ENCODE results near the gene GKN2.

The GKN2 gene

DNA sequence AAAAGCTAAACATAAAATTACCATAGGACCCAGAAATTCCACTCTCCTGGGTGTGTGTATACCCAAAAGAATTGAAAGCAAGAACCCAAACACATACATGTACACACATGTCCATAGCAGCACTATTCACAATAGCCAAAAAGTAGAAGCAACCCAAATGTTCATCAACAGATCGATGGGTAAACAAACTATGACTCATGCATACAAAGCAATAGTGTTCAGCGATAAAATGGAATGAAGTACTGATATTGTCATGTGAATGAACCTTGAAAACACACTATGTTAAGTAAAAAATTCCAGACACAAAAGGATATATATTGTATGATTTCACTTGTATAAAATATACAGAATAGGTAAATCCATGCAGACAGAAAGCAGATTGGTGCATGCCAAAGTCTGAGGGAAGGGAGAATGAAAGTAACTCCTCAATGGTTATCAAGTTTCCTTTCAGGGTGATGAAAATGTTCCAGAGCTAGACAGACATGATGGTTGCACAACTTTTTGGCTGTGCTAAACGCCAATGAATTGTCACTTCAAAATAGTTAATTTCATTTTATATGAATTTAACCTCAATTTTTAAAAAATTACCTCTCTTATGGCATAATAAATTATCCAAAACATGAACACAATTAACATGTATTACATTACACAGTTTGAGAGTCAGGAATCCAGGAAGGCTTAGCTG, 35.5 kb downstream of the GKN2 start:
- WGBS: 100% methylated on average over 2 of the region's 3 CpGs
- no peaks in the 10 kb centered on the region for H3K4me1 ChIP-seq (ENCODE audit: insufficient read depth, low read length)

GRCh38 chr2:68916226-68916625, 36.5 kb downstream of the GKN2 start:
- Histone ChIP-seq H3K4me1 (ENCODE audit: insufficient read depth, low read length) (peaks cover 8% of the 10 kb centered on the region), H3K27me3 (ENCODE audit: insufficient read depth, low read length) (no peaks in the 10 kb centered on the region), H3K9me3 (ENCODE audit: insufficient read depth, low read depth, low read length) (no peaks in the 10 kb centered on the region), H3K27ac (ENCODE audit: low read depth, low read length) (no peak overlapping the region), H3K36me3 (ENCODE audit: insufficient read depth, low read length) (no peaks in the 10 kb centered on the region), H3K4me3 (ENCODE audit: low read length) (no peak overlapping the region), H3K9ac (ENCODE audit: low read depth, low read length) (no peak overlapping the region)
- 90% methylated on average over 1 of the region's 1 CpG for WGBS

More for the DNA sequence above, 35.5 kb downstream of the GKN2 start:
- no peaks in the 10 kb centered on the region for H3K27me3 ChIP-seq (ENCODE audit: insufficient read depth, low read length)
- H3K9me3 ChIP-seq (ENCODE audit: insufficient read depth, low read depth, low read length): no peaks in the 10 kb centered on the region
- no peak overlapping the region for H3K27ac ChIP-seq (ENCODE audit: low read depth, low read length)
- no peak overlapping the region for H3K4me3 ChIP-seq (ENCODE audit: low read length)
- no peak overlapping the region for H3K9ac ChIP-seq (ENCODE audit: low read depth, low read length)
- no peaks in the 10 kb centered on the region for H3K36me3 ChIP-seq (ENCODE audit: insufficient read depth, low read length)

DNA sequence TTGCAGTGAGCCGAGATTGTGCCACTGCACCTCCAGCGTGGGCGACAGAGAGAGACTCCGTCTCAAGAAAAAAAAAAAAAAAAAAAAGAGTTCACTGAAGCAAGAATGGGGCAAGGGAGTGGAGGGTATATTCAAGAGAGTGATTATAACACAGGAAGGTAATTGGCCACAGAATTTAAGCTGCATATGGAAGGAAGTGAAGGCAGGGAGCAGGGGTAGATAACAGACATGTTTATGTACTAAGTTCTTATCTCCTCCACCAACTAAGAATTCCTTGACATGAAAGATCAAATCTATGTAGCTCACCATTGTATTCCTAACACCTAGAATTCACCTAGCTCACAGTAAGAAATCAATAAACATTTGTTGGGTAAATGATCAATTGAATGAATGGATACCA, 37.3 kb downstream of the GKN2 start:
- Histone ChIP-seq H3K9me3 (ENCODE audit: insufficient read depth, low read depth, low read length) (no peaks in the 10 kb centered on the region), H3K4me1 (ENCODE audit: insufficient read depth, low read length) (peaks cover 16% of the 10 kb centered on the region), H3K4me3 (ENCODE audit: low read length) (no peak overlapping the region), H3K27ac (ENCODE audit: low read depth, low read length) (no peak overlapping the region), H3K27me3 (ENCODE audit: insufficient read depth, low read length) (no peaks in the 10 kb centered on the region), H3K36me3 (ENCODE audit: insufficient read depth, low read length) (no peaks in the 10 kb centered on the region), H3K9ac (ENCODE audit: low read depth, low read length) (no peak overlapping the region)
- WGBS: 93% methylated on average over 4 of the region's 4 CpGs

DNA sequence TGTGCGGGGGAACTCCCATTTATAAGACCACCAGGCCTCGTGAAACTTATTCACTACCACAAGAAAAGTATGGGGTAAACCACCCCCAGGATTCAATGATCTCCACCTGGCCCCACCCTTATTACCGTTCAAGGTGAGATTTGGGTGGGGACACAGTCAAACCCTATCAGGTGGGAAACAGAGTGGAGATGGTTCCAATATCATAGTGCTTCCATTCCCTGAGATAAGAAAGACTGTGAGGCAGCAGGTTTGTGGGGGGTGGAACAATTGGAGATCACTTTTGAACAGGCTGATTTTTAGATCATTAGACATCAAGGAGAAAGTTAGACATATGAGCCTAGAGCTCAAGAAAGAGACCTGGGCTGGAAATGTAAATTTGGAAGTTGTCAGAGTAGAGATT, 39.3 kb downstream of the GKN2 start:
- 92% methylated on average over 3 of the region's 3 CpGs for WGBS
- Histone ChIP-seq H3K27me3 (ENCODE audit: insufficient read depth, low read length) (no peaks in the 10 kb centered on the region), H3K9ac (ENCODE audit: low read depth, low read length) (no peak overlapping the region), H3K27ac (ENCODE audit: low read depth, low read length) (no peak overlapping the region), H3K9me3 (ENCODE audit: insufficient read depth, low read depth, low read length) (no peaks in the 10 kb centered on the region), H3K4me1 (ENCODE audit: insufficient read depth, low read length) (peaks cover 22% of the 10 kb centered on the region), H3K4me3 (ENCODE audit: low read length) (no peak overlapping the region), H3K36me3 (ENCODE audit: insufficient read depth, low read length) (no peaks in the 10 kb centered on the region)

DNA sequence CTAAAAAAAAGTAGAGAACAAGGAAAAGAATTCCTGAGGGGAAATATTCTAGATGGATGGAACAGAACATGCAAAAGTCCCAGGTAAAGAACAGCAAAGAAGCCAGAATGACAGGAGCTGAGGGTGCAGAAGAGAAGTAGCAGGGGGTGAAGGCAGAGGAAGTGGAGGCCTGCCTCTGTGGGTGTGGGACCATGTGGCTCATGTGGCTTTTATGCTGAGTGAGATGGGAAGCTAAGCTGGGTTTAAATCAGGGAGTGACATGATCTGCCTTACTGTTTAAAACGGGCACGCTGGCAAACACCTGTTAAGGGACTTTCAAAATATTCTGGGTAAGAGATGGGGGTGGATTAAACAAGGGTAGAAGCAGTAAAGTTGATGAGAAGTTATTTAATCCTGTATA, 40.0 kb downstream of the GKN2 start:
- H3K4me1 ChIP-seq (ENCODE audit: insufficient read depth, low read length): peaks cover 27% of the 10 kb centered on the region
- H3K27ac ChIP-seq (ENCODE audit: low read depth, low read length): no peak overlapping the region
- H3K9ac ChIP-seq (ENCODE audit: low read depth, low read length): no peak overlapping the region
- no peak overlapping the region for H3K4me3 ChIP-seq (ENCODE audit: low read length)
- H3K9me3 ChIP-seq (ENCODE audit: insufficient read depth, low read depth, low read length): no peaks in the 10 kb centered on the region
- 74% methylated on average over 2 of the region's 2 CpGs for WGBS
- no peaks in the 10 kb centered on the region for H3K27me3 ChIP-seq (ENCODE audit: insufficient read depth, low read length)
- no peaks in the 10 kb centered on the region for H3K36me3 ChIP-seq (ENCODE audit: insufficient read depth, low read length)

DNA sequence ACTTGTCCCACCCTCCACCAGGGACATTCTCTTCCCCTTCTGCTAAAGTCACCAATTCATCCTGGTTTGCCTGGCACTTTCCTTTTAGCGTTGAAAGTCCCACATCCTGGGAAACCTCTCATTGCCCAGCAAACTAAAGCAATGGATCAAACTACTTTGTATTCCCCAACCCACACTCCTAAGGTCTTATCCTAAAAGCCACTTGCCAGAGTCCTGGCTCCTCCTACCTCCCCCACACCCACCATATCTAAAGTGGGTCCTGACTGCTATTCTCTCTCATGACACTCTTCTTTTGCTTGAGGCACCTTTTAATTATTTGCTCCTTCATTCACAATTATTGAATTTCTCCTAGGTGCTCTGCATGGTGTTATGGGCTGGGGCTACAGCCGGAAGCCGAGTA, 40.6 kb downstream of the GKN2 start:
- Histone ChIP-seq H3K27me3 (ENCODE audit: insufficient read depth, low read length) (no peaks in the 10 kb centered on the region), H3K4me3 (ENCODE audit: low read length) (no peak overlapping the region), H3K9ac (ENCODE audit: low read depth, low read length) (no peak overlapping the region), H3K9me3 (ENCODE audit: insufficient read depth, low read depth, low read length) (no peaks in the 10 kb centered on the region), H3K4me1 (ENCODE audit: insufficient read depth, low read length) (peaks cover 27% of the 10 kb centered on the region), H3K27ac (ENCODE audit: low read depth, low read length) (no peak overlapping the region), H3K36me3 (ENCODE audit: insufficient read depth, low read length) (no peaks in the 10 kb centered on the region)
- 95% methylated on average over 3 of the region's 3 CpGs for WGBS

DNA sequence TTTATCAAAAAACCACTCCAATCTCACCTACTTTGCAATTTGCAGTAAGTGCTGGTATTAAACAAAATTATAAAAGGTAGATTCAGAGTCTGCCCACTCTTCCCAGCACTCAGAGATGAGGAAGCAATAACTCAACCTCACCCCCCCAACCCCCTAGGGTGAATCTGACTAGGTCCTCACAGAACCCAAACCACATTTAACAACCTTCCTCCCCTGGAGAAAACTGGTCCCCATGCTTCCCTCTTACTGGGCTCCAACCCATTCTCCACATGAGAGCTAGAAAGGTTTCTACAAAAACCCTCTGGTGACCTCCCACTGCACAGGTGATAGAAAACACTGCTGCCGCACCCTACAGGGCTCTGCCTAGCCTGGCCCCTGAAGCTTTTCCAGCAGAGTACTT, 41.0 kb downstream of the GKN2 start:
- Histone ChIP-seq H3K36me3 (ENCODE audit: insufficient read depth, low read length) (no peaks in the 10 kb centered on the region), H3K4me1 (ENCODE audit: insufficient read depth, low read length) (peaks cover 27% of the 10 kb centered on the region), H3K27me3 (ENCODE audit: insufficient read depth, low read length) (no peaks in the 10 kb centered on the region), H3K9me3 (ENCODE audit: insufficient read depth, low read depth, low read length) (no peaks in the 10 kb centered on the region), H3K4me3 (ENCODE audit: low read length) (no peak overlapping the region), H3K27ac (ENCODE audit: low read depth, low read length) (no peak overlapping the region), H3K9ac (ENCODE audit: low read depth, low read length) (no peak overlapping the region)
- 82% methylated on average over 1 of the region's 1 CpG for WGBS

DNA sequence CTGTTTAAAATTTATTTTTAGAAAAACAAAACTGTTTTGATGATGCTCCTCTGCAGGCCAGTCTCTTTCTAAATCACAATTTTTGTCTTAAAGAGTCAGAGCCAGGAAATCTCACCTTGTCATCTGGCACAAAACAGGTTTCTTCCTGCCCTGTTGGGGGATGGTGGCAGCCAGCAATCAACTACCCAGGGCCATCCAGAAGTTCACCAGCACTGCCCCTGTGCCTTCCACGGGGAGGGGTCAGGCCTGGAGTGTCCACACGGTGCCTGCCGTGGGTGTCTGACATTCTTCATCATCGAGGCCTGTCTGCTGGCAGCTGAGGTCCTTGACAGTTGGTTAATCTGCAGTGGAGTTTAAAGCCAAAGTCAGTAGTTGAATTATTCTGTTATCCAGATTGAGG, 41.4 kb downstream of the GKN2 start:
- Histone ChIP-seq H3K36me3 (ENCODE audit: insufficient read depth, low read length) (no peaks in the 10 kb centered on the region), H3K9ac (ENCODE audit: low read depth, low read length) (no peak overlapping the region), H3K4me3 (ENCODE audit: low read length) (no peak overlapping the region), H3K9me3 (ENCODE audit: insufficient read depth, low read depth, low read length) (no peaks in the 10 kb centered on the region), H3K27ac (ENCODE audit: low read depth, low read length) (peak overlapping the region; percentile 49; the same call in 1 of the 2 replicates), H3K27me3 (ENCODE audit: insufficient read depth, low read length) (no peaks in the 10 kb centered on the region), H3K4me1 (ENCODE audit: insufficient read depth, low read length) (peaks cover 27% of the 10 kb centered on the region)
- 70% methylated on average over 4 of the region's 4 CpGs for WGBS

DNA sequence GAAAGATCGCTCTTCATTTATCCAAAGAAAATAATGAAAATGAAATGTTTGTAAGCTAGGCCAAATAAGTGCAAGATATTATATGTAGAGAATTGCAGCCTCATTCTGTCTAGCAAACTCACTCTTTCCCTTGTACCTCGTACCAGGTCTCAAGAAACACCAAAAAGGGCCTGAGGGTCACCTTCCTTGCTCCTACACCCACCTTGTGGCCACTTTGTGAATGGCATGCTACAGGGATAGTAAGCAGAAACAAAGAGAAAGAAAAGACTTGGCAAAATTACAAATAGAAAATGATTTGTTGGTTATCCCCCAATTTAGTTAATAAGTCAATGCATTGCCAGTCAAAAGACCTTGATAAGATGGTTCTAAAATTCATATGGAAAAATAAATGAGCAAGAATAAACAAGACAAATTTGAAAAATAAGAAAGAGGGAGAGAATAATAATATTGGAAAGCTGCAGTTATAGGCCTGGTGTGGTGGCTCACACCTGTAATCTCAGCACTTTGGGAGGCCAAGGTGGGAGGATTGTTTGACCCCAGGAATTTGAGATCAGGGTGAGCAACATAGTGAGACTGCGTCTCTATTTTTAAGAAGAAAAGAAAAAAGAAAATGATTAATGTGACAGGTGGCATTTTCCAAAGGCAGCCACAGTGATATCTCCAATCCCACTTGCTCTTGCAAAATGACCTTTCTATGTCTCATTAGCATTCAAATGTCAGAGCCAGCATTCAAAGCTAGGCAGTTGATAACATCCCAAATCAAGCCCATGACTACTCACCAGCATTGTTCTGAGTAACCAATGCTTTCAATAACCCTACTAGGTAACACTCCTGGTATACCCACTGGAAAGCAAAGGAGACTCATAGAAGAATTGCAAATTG, 42.7 kb downstream of the GKN2 start:
- Histone ChIP-seq H3K36me3 (ENCODE audit: insufficient read depth, low read length) (no peaks in the 10 kb centered on the region), H3K4me3 (ENCODE audit: low read length) (no peak overlapping the region), H3K27ac (ENCODE audit: low read depth, low read length) (no peak overlapping the region), H3K4me1 (ENCODE audit: insufficient read depth, low read length) (peaks cover 27% of the 10 kb centered on the region), H3K9me3 (ENCODE audit: insufficient read depth, low read depth, low read length) (no peaks in the 10 kb centered on the region), H3K27me3 (ENCODE audit: insufficient read depth, low read length) (no peaks in the 10 kb centered on the region), H3K9ac (ENCODE audit: low read depth, low read length) (no peak overlapping the region)
- 91% methylated on average over 2 of the region's 3 CpGs for WGBS

- Histone ChIP-seq H3K9ac (ENCODE audit: low read depth, low read length) (peak overlapping the region; percentile 61; the same call in 1 of the 2 replicates), H3K4me3 (ENCODE audit: low read length) (no peak overlapping the region), H3K27me3 (ENCODE audit: insufficient read depth, low read length) (no peaks in the 10 kb centered on the region), H3K27ac (ENCODE audit: low read depth, low read length) (peak overlapping the region; percentile 72), H3K36me3 (ENCODE audit: insufficient read depth, low read length) (no peaks in the 10 kb centered on the region), H3K4me1 (ENCODE audit: insufficient read depth, low read length) (peaks cover 27% of the 10 kb centered on the region), H3K9me3 (ENCODE audit: insufficient read depth, low read depth, low read length) (no peaks in the 10 kb centered on the region)
- 72% methylated on average over 5 of the region's 5 CpGs for WGBS
These were observed 44.2 kb downstream of the GKN2 start for GRCh38 chr2:68908392-68908970.

- WGBS: 94% methylated on average over 4 of the region's 4 CpGs
- H3K9ac ChIP-seq (ENCODE audit: low read depth, low read length): peak overlapping the region; percentile 38; the same call in 1 of the 2 replicates
- H3K36me3 ChIP-seq (ENCODE audit: insufficient read depth, low read length): no peaks in the 10 kb centered on the region
- H3K4me3 ChIP-seq (ENCODE audit: low read length): no peak overlapping the region
- no peaks in the 10 kb centered on the region; the same call in 1 of the 2 replicates for H3K9me3 ChIP-seq (ENCODE audit: insufficient read depth, low read depth, low read length)
- peaks cover 27% of the 10 kb centered on the region for H3K4me1 ChIP-seq (ENCODE audit: insufficient read depth, low read length)
- no peaks in the 10 kb centered on the region for H3K27me3 ChIP-seq (ENCODE audit: insufficient read depth, low read length)
- peak overlapping the region; percentile 67 for H3K27ac ChIP-seq (ENCODE audit: low read depth, low read length)
These were observed 44.8 kb downstream of the GKN2 start for GRCh38 chr2:68907920-68908253.

Data from HUES64 (cell line).